WTC11 (cell line): ENCODE results near the gene ATP9B. TPM values are rescaled to one million over a fixed set of nuclear protein-coding genes. Genes with fewer than 3 reads are reported as not detected.

Experiments used
- ATAC-seq: fragments of 200-7000 bp; cut with Tn5 transposase; 2 replicates; pipeline ENCODE4 v1.10.0; 2021; ENCODE audit warnings: mild to moderate bottlenecking, moderate library complexity
- CTCF ChIA-PET: fragments of 300-600 bp; sonication (Branson Sonifier 250); formaldehyde crosslinking; loops from one replicate; lab custom pipeline; 2021; ENCODE audit warnings: antibody characterized with exemption; lab: Charles Lee
- POLR2A ChIA-PET: fragments of 350-600 bp; sonication (Branson Sonifier 250); formaldehyde crosslinking; loops from one replicate; lab custom pipeline; 2021; ENCODE audit warnings: antibody characterized with exemption; lab: Charles Lee
- DNase-seq: peaks from one replicate; pipeline ENCODE4 v3.0.0; 2021; ENCODE audit warnings: low spot score
- H3K27ac Mint-ChIP-seq: 2 replicates; pipeline ENCODE4 v1.8.0; 2021; ENCODE audit warnings: mixed read lengths
- H3K27me3 Mint-ChIP-seq: 2 replicates; pipeline ENCODE4 v1.8.0; 2021; ENCODE audit warnings: low read depth, mild to moderate bottlenecking, moderate library complexity, mixed read lengths
- H3K36me3 Mint-ChIP-seq: 2 replicates; pipeline ENCODE4 v1.8.0; 2021; ENCODE audit warnings: mixed read lengths
- H3K4me1 Mint-ChIP-seq: 2 replicates; pipeline ENCODE4 v1.8.0; 2022; ENCODE audit warnings: mixed read lengths
- H3K4me3 Mint-ChIP-seq: 2 replicates; pipeline ENCODE4 v1.8.0; 2021; ENCODE audit warnings: mild to moderate bottlenecking, moderate library complexity, mixed read lengths
- H3K9me3 Mint-ChIP-seq: 2 replicates; pipeline ENCODE4 v1.8.0; 2021; ENCODE audit warnings: mixed read lengths
- AR ChIP-seq: fragments of 250-450 bp; sonication (Bioruptor Pico); IDR thresholded peaks from 2 replicates; pipeline ENCODE4 v1.9.0; 2021; ENCODE audit warnings: mild to moderate bottlenecking
- ATF2 ChIP-seq: sonication (generic); formaldehyde crosslinking; IDR thresholded peaks from 2 replicates; pipeline ENCODE4 v1.8.1; 2022; ENCODE audit warnings: low read depth, missing genetic modification reagents, borderline replicate concordance
- CBFB ChIP-seq: sonication (generic); formaldehyde crosslinking; IDR thresholded peaks from 2 replicates; pipeline ENCODE4 v1.8.1; 2022; ENCODE audit warnings: mild to moderate bottlenecking, low read depth, missing genetic modification reagents
- CDX4 ChIP-seq: fragments of 250-450 bp; sonication (Bioruptor Pico); IDR thresholded peaks from 2 replicates; pipeline ENCODE4 v1.9.0; 2021; ENCODE audit warnings: moderate library complexity, mild to moderate bottlenecking, inconsistent platforms, borderline replicate concordance
- FOXP1 ChIP-seq: sonication (generic); formaldehyde crosslinking; IDR thresholded peaks from 2 replicates; pipeline ENCODE4 v1.8.0; 2022; ENCODE audit warnings: missing genetic modification reagents, mild to moderate bottlenecking, moderate library complexity, borderline replicate concordance
- KAT7 ChIP-seq: sonication (generic); formaldehyde crosslinking; IDR thresholded peaks from 2 replicates; pipeline ENCODE4 v1.8.1; 2023; ENCODE audit warnings: missing genetic modification reagents, mild to moderate bottlenecking, borderline replicate concordance
- MLX ChIP-seq: sonication (generic); formaldehyde crosslinking; IDR thresholded peaks from 2 replicates; pipeline ENCODE4 v1.8.1; 2023; ENCODE audit warnings: mild to moderate bottlenecking, missing genetic modification reagents, moderate library complexity
- NFATC4 ChIP-seq: fragments of 250-450 bp; sonication (Bioruptor Pico); IDR thresholded peaks from 2 replicates; pipeline ENCODE4 v1.9.0; 2021; ENCODE audit warnings: mild to moderate bottlenecking
- NR2C2 ChIP-seq: sonication (generic); formaldehyde crosslinking; IDR thresholded peaks from 2 replicates; pipeline ENCODE4 v1.8.0; 2022; ENCODE audit warnings: mild to moderate bottlenecking, missing genetic modification reagents
- SMAD3 ChIP-seq: sonication (generic); formaldehyde crosslinking; IDR thresholded peaks from 2 replicates; pipeline ENCODE4 v1.8.0; 2022; ENCODE audit warnings: missing genetic modification reagents, mild to moderate bottlenecking, borderline replicate concordance
- SP1 ChIP-seq: sonication (generic); formaldehyde crosslinking; conservative IDR thresholded peaks from 2 replicates; pipeline ENCODE4 v1.8.1; 2022; ENCODE audit warnings: missing genetic modification reagents
- TEAD1 ChIP-seq: sonication (generic); formaldehyde crosslinking; IDR thresholded peaks from 2 replicates; pipeline ENCODE4 v1.8.0; 2022; ENCODE audit warnings: mild to moderate bottlenecking, missing genetic modification reagents
- TEAD4 ChIP-seq: sonication (generic); formaldehyde crosslinking; IDR thresholded peaks from 2 replicates; pipeline ENCODE4 v1.8.0; 2022; ENCODE audit warnings: mild to moderate bottlenecking, missing genetic modification reagents
- TP53 ChIP-seq: sonication (generic); formaldehyde crosslinking; IDR thresholded peaks from 2 replicates; pipeline ENCODE4 v1.8.1; 2023; ENCODE audit warnings: mild to moderate bottlenecking, missing genetic modification reagents
- ZNF232 ChIP-seq: sonication (generic); formaldehyde crosslinking; IDR thresholded peaks from 2 replicates; pipeline ENCODE4 v1.8.0; 2022; ENCODE audit warnings: mild to moderate bottlenecking, missing genetic modification reagents
- ZNF396 ChIP-seq: fragments of 250-450 bp; sonication (Bioruptor Pico); IDR thresholded peaks from 2 replicates; pipeline ENCODE4 v1.8.0; 2021; ENCODE audit warnings: mild to moderate bottlenecking, moderate library complexity, borderline replicate concordance
- ZNF671 ChIP-seq: fragments of 250-450 bp; sonication (Bioruptor Pico); IDR thresholded peaks from 2 replicates; pipeline ENCODE4 v1.8.0; 2021; ENCODE audit warnings: mild to moderate bottlenecking
- ZSCAN18 ChIP-seq: fragments of 250-450 bp; sonication (Bioruptor Pico); IDR thresholded peaks from 2 replicates; pipeline ENCODE4 v2.1.2; 2022; ENCODE audit warnings: mild to moderate bottlenecking, moderate library complexity
- total RNA-seq: library from RNA; stranded (reverse); gene quantifications from 3 replicates; pipeline ENCODE4 v1.2.3, GENCODE V29; 2021
- TF ChIP-seq, protein P1 (sequence below): sonication (generic); formaldehyde crosslinking; IDR thresholded peaks from 2 replicates; pipeline ENCODE4 v1.8.0; 2023; ENCODE audit warnings: mild to moderate bottlenecking, missing genetic modification reagents
- TF ChIP-seq, protein P2 (sequence below): sonication (generic); formaldehyde crosslinking; conservative IDR thresholded peaks from 2 replicates; pipeline ENCODE4 v1.8.1; 2022; ENCODE audit warnings: mild to moderate bottlenecking, missing genetic modification reagents
- TF ChIP-seq, protein P3 (sequence below): sonication (generic); formaldehyde crosslinking; IDR thresholded peaks from 2 replicates; pipeline ENCODE4 v1.8.1; 2023; ENCODE audit warnings: mild to moderate bottlenecking, missing genetic modification reagents
- TF ChIP-seq, protein P4 (sequence below): sonication (generic); formaldehyde crosslinking; IDR thresholded peaks from 2 replicates; pipeline ENCODE4 v1.8.0; 2022; ENCODE audit warnings: mild to moderate bottlenecking, missing genetic modification reagents

ATP9B gene
- total RNA-seq, 1 experiment from 2014 or later, result 19.0 TPM

- no peak for ATAC-seq
- Mint-ChIP-seq H3K4me3 (no peak overlapping the region), H3K36me3 (peaks cover 19% of the 10 kb centered on the region), H3K4me1 (peaks cover 9% of the 10 kb centered on the region), H3K9me3 (peaks cover 8% of the 10 kb centered on the region), H3K27ac (no peak overlapping the region), H3K27me3 (no peaks in the 10 kb centered on the region)
- TF ChIP-seq SMAD3 (no peak), MLX (no peak), SP1 (CRISPR knock-in tag) (no peak), CBFB (CRISPR knock-in tag) (no peak), ZNF396 (CRISPR knock-in tag) (no peak), ZNF671 (CRISPR knock-in tag) (no peak), TEAD1 (no peak), ZNF232 (CRISPR knock-in tag) (no peak)
- TF ChIP-seq, protein P1, sequence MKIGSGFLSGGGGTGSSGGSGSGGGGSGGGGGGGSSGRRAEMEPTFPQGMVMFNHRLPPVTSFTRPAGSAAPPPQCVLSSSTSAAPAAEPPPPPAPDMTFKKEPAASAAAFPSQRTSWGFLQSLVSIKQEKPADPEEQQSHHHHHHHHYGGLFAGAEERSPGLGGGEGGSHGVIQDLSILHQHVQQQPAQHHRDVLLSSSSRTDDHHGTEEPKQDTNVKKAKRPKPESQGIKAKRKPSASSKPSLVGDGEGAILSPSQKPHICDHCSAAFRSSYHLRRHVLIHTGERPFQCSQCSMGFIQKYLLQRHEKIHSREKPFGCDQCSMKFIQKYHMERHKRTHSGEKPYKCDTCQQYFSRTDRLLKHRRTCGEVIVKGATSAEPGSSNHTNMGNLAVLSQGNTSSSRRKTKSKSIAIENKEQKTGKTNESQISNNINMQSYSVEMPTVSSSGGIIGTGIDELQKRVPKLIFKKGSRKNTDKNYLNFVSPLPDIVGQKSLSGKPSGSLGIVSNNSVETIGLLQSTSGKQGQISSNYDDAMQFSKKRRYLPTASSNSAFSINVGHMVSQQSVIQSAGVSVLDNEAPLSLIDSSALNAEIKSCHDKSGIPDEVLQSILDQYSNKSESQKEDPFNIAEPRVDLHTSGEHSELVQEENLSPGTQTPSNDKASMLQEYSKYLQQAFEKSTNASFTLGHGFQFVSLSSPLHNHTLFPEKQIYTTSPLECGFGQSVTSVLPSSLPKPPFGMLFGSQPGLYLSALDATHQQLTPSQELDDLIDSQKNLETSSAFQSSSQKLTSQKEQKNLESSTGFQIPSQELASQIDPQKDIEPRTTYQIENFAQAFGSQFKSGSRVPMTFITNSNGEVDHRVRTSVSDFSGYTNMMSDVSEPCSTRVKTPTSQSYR (CRISPR knock-in tag), result no peak
- DNase-seq, result no peak
- ChIA-PET CTCF (no interaction called here), POLR2A (no interaction called here)
These were observed 259.7 kb downstream of the ATP9B start for GRCh38 chr18:79328887-79329286.

DNA sequence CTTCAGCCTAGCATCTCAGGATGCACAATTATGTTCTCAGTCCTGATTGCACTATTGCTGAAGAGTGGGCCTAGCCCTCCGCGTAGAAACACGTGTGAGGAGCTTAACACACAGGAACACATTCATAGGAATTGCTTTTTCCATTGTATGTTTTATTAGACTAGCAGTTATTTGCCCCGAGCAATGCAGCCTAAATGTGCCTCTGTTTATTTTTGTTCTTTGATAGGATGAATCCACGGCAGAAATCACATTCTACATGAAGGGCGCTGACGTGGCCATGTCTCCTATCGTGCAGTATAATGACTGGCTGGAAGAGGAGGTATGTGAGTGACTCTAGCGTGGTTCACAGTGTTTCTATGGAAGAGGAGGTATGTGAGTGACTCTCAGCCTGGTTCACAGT is 260.6 kb downstream of the ATP9B start:
- peaks cover 9% of the 10 kb centered on the region for H3K4me1 Mint-ChIP-seq
- ATAC-seq, result no peak
- CTCF ChIA-PET, result no interaction called here
- peaks cover 19% of the 10 kb centered on the region for H3K36me3 Mint-ChIP-seq
- no peaks in the 10 kb centered on the region for H3K27me3 Mint-ChIP-seq
- H3K4me3 Mint-ChIP-seq, result no peak overlapping the region
- no peak for DNase-seq
- POLR2A ChIA-PET, result no interaction called here
- peaks cover 8% of the 10 kb centered on the region for H3K9me3 Mint-ChIP-seq
- H3K27ac Mint-ChIP-seq, result no peak overlapping the region
- TF ChIP-seq ZSCAN18 (CRISPR knock-in tag) (no peak), NR2C2 (CRISPR knock-in tag) (no peak), TEAD4 (CRISPR knock-in tag) (no peak), CDX4 (CRISPR knock-in tag) (no peak), KAT7 (CRISPR knock-in tag) (no peak), SMAD3 (no peak), AR (no peak), FOXP1 (CRISPR knock-in tag) (no peak), TP53 (CRISPR knock-in tag) (no peak), NFATC4 (CRISPR knock-in tag) (no peak), ZNF671 (CRISPR knock-in tag) (no peak), TEAD1 (no peak), ATF2 (CRISPR knock-in tag) (no peak)
- TF ChIP-seq, protein P2, sequence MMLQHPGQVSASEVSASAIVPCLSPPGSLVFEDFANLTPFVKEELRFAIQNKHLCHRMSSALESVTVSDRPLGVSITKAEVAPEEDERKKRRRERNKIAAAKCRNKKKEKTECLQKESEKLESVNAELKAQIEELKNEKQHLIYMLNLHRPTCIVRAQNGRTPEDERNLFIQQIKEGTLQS (CRISPR knock-in tag), result no peak
- TF ChIP-seq, protein P3, sequence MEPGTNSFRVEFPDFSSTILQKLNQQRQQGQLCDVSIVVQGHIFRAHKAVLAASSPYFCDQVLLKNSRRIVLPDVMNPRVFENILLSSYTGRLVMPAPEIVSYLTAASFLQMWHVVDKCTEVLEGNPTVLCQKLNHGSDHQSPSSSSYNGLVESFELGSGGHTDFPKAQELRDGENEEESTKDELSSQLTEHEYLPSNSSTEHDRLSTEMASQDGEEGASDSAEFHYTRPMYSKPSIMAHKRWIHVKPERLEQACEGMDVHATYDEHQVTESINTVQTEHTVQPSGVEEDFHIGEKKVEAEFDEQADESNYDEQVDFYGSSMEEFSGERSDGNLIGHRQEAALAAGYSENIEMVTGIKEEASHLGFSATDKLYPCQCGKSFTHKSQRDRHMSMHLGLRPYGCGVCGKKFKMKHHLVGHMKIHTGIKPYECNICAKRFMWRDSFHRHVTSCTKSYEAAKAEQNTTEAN (CRISPR knock-in tag), result no peak
- TF ChIP-seq, protein P4, sequence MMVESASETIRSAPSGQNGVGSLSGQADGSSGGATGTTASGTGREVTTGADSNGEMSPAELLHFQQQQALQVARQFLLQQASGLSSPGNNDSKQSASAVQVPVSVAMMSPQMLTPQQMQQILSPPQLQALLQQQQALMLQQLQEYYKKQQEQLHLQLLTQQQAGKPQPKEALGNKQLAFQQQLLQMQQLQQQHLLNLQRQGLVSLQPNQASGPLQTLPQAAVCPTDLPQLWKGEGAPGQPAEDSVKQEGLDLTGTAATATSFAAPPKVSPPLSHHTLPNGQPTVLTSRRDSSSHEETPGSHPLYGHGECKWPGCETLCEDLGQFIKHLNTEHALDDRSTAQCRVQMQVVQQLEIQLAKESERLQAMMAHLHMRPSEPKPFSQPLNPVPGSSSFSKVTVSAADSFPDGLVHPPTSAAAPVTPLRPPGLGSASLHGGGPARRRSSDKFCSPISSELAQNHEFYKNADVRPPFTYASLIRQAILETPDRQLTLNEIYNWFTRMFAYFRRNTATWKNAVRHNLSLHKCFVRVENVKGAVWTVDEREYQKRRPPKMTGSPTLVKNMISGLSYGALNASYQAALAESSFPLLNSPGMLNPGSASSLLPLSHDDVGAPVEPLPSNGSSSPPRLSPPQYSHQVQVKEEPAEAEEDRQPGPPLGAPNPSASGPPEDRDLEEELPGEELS (CRISPR knock-in tag), result no peak
